SJCRH30 (cell line): ENCODE results near the gene LOXL3. TPM values are rescaled to one million over a fixed set of nuclear protein-coding genes. Genes with fewer than 3 reads are reported as not detected.
"Not testable (repeated sequence)": the region's sequence is repeated elsewhere in the genome, so short reads cannot be mapped to it uniquely, and the experiment has no call there.

Source experiments
- DNase-seq, 2 experiments: peaks; one replicate each; pipeline ENCODE4 v3.0.0-alpha.2; 2015 to 2020
- H3K27ac ChIP-seq: fragments of 250-450 bp; sonication (Bioruptor Pico); 2 replicates; pipeline ENCODE4 v1.5.1; 2020; ENCODE audit warnings: mild to moderate bottlenecking, moderate library complexity
- H3K27me3 ChIP-seq: fragments of 250-450 bp; sonication (Bioruptor Pico); 2 replicates; pipeline ENCODE4 v1.5.1; 2020; ENCODE audit warnings: mild to moderate bottlenecking, moderate library complexity
- H3K36me3 ChIP-seq: fragments of 250-450 bp; sonication (Bioruptor Pico); 2 replicates; pipeline ENCODE4 v1.5.1; 2020; ENCODE audit warnings: mild to moderate bottlenecking, moderate library complexity
- H3K4me1 ChIP-seq: fragments of 250-450 bp; sonication (Bioruptor Pico); 2 replicates; pipeline ENCODE4 v1.5.1; 2020; ENCODE audit warnings: mild to moderate bottlenecking, moderate library complexity
- H3K4me3 ChIP-seq: fragments of 250-450 bp; sonication (Bioruptor Pico); 2 replicates; pipeline ENCODE4 v1.5.1; 2020; ENCODE audit warnings: mild to moderate bottlenecking, moderate library complexity
- H3K9me3 ChIP-seq: fragments of 250-450 bp; sonication (Bioruptor Pico); replicated peaks from 2 replicates; pipeline ENCODE4 v1.5.1; 2020; ENCODE audit warnings: mild to moderate bottlenecking, moderate library complexity
- total RNA-seq: library from RNA; depleted of rRNA; stranded (reverse); fragments of >200 nt; shearing (Covaris generic); gene quantifications from 2 replicates; pipeline ENCODE4 v1.2.3, GENCODE V29; 2014

LOXL3 gene
- total RNA-seq, 1 experiment from 2014 or later, result 19.0 TPM

DNA sequence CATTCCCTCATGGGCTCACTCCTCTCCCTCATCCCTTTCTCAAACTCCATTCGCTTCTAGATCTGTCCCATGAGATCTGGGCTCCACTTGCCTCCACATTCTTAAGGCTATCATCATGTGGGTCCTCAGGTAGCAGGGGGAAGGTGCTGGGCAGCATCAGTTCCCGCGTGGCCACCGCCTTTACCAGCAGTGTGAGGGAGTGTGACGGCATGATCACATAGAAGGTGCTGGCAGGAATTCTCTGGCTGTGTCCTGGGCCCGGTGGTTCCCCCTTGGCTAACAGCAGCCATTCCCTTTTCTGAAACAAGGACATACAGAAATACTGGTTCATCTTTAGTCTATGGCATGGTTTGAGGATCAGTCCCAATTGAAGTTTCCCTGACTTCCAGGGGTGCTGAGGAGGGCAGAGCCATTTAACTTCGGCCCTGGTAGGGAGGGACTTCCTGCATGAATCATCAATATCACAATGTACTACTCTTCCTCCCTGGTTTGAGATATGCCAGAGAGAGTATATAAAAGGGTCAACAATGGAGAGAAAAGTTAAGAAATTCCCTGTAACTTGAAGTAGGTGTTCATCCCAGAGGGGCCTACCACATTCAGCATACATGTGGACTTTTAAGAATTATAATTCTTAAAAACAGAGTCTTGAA lies 8.5 kb upstream of the LOXL3 start:
- Histone ChIP-seq H3K4me1 (no peaks in the 10 kb centered on the region), H3K36me3 (no peaks in the 10 kb centered on the region), H3K27ac (no peak overlapping the region), H3K4me3 (no peak overlapping the region), H3K9me3 (no peaks in the 10 kb centered on the region), H3K27me3 (peaks cover 43% of the 10 kb centered on the region)
- no peak for DNase-seq

DNA sequence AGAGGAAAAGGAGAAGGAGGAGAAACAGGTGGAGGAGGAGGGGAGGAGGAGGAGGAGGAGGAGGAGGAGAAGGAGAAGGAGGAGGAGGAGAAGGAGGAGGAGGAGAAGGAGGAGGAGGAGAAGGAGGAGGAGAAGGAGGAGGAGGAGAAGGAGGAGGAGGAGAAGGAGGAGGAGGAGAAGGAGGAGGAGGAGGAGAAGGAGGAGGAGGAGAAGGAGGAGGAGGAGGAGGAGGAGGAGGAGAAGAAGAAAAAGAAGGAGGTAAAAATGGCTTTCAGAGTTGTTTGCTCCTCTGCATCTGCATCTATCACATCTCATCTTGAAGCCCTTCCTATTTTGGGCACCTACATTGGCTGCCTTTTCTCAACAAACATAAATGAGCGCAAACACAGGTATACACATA lies 7.3 kb upstream of the LOXL3 start:
- DNase-seq, result not testable (repeated sequence)

GRCh38 chr2:74560591-74560990 lies 6.8 kb upstream of the LOXL3 start:
- no peak overlapping the region for H3K4me3 ChIP-seq
- H3K9me3 ChIP-seq, result no peaks in the 10 kb centered on the region
- DNase-seq, result no peak
- no peaks in the 10 kb centered on the region for H3K36me3 ChIP-seq
- H3K27ac ChIP-seq, result no peak overlapping the region
- H3K27me3 ChIP-seq, result peaks cover 36% of the 10 kb centered on the region
- no peaks in the 10 kb centered on the region for H3K4me1 ChIP-seq

More for the DNA sequence above, 7.3 kb upstream of the LOXL3 start:
- H3K4me3 ChIP-seq, H3K36me3 ChIP-seq, H3K9me3 ChIP-seq, H3K4me1 ChIP-seq, H3K27ac ChIP-seq: not testable (repeated sequence)
- peaks cover 38% of the 10 kb centered on the region for H3K27me3 ChIP-seq

DNA sequence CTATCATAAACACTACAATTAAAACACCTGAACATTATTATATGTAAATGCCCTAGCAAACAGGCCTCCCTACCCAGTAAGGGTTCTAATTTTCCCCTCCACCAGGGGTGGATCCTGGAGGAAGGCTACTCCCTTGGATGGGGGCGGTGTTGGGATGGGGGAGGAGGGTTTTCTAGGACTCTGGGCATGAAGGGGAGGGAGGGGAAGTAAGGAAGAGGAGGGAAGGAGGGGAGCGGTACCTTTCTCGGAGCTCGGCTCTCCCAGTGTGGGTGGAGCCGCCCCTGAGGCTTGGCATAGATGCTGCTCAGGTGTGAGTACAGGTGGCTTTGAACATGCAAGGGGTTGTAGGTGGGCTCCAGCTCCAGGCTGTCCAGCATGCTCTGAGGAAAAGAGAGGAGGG lies 6.2 kb upstream of the LOXL3 start:
- Histone ChIP-seq H3K4me3 (no peak overlapping the region), H3K27me3 (peaks cover 31% of the 10 kb centered on the region), H3K4me1 (no peaks in the 10 kb centered on the region), H3K36me3 (no peaks in the 10 kb centered on the region), H3K9me3 (no peaks in the 10 kb centered on the region), H3K27ac (no peak overlapping the region)
- no peak for DNase-seq

- Histone ChIP-seq H3K36me3 (no peaks in the 10 kb centered on the region), H3K27me3 (peaks cover 31% of the 10 kb centered on the region), H3K9me3 (no peaks in the 10 kb centered on the region), H3K4me1 (no peaks in the 10 kb centered on the region), H3K4me3 (no peak overlapping the region), H3K27ac (no peak overlapping the region)
- no peak for DNase-seq
These were observed 4.8 kb upstream of the LOXL3 start for GRCh38 chr2:74558284-74559230.

GRCh38 chr2:74556831-74557370 lies 3.2 kb upstream of the LOXL3 start:
- no peak for DNase-seq
- H3K4me3 ChIP-seq, result no peak overlapping the region
- H3K27ac ChIP-seq, result no peak overlapping the region
- peaks cover 20% of the 10 kb centered on the region for H3K27me3 ChIP-seq
- peaks cover 2% of the 10 kb centered on the region for H3K4me1 ChIP-seq
- no peaks in the 10 kb centered on the region for H3K9me3 ChIP-seq
- no peaks in the 10 kb centered on the region for H3K36me3 ChIP-seq

DNA sequence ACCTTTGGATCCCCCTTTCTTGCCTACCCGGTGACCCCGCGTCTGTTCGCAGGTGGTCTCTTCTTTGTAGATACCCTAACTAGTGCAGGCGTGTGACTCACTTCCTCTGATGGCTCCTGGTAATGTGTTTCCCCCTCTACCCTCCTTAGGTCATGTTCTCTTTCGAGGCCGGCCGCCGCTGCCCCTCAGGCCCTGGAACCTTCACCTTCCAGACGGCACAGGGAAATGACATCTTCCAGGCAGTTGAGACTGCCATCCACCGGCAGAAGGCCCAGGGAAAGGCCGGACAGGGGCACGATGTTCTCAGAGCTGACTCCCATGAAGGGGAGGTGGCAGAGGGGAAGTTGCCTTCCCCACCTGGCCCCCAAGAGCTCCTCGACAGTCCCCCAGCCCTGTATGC lies 2.4 kb upstream of the LOXL3 start:
- Histone ChIP-seq H3K27ac (no peak overlapping the region), H3K36me3 (no peaks in the 10 kb centered on the region), H3K27me3 (peaks cover 14% of the 10 kb centered on the region), H3K4me1 (peaks cover 9% of the 10 kb centered on the region), H3K9me3 (no peaks in the 10 kb centered on the region), H3K4me3 (no peak overlapping the region)
- no peak for DNase-seq

DNA sequence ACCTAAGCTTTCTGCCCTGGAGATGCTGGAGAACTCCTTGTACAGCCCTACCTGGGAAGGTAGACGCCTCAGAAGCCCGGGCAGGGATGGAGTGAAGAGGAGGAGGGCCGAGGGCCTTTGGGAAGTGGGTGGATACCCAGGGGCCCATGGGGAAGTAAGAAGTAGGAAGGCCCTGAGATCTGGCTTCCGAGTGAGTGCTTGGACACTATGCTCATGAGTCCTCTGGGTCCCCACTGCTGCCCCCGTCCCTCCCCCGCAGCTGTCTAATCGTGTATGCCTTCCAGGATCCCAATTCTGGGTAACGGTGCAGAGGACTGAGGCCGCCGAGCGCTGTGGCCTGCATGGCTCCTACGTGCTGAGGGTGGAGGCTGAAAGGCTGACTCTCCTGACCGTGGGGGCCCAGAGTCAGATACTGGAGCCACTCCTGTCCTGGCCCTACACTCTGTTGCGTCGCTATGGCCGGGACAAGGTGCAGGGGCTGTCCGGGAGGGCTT lies 1.9 kb upstream of the LOXL3 start:
- Histone ChIP-seq H3K36me3 (no peaks in the 10 kb centered on the region), H3K9me3 (no peaks in the 10 kb centered on the region), H3K4me1 (peaks cover 10% of the 10 kb centered on the region), H3K4me3 (no peak overlapping the region), H3K27ac (no peak overlapping the region), H3K27me3 (peaks cover 14% of the 10 kb centered on the region)
- no peak for DNase-seq

GRCh38 chr2:74554820-74555531 lies 1.2 kb upstream of the LOXL3 start:
- H3K4me1 ChIP-seq, result peaks cover 10% of the 10 kb centered on the region
- no peak for DNase-seq
- H3K36me3 ChIP-seq, result no peaks in the 10 kb centered on the region
- peaks cover 7% of the 10 kb centered on the region for H3K27me3 ChIP-seq
- peak overlapping the region; percentile 61 for H3K4me3 ChIP-seq
- H3K9me3 ChIP-seq, result no peaks in the 10 kb centered on the region
- no peak overlapping the region; the same call in 1 of the 2 replicates for H3K27ac ChIP-seq

- Histone ChIP-seq H3K4me3 (peak overlapping the region; percentile 61), H3K27ac (peak overlapping the region; percentile 47; the same call in 1 of the 2 replicates), H3K4me1 (peaks cover 14% of the 10 kb centered on the region), H3K27me3 (no peaks in the 10 kb centered on the region), H3K9me3 (no peaks in the 10 kb centered on the region), H3K36me3 (no peaks in the 10 kb centered on the region)
- peak; percentile 47 to 62 for DNase-seq
These were observed 579 bp downstream of the LOXL3 start for GRCh38 chr2:74552914-74553811.

- Histone ChIP-seq H3K9me3 (no peaks in the 10 kb centered on the region), H3K27ac (peak overlapping the region; percentile 47; the same call in 1 of the 2 replicates), H3K4me3 (peak overlapping the region; percentile 61), H3K4me1 (peaks cover 18% of the 10 kb centered on the region), H3K36me3 (no peaks in the 10 kb centered on the region), H3K27me3 (no peaks in the 10 kb centered on the region)
- DNase-seq, result no peak
These were observed 1.5 kb downstream of the LOXL3 start for GRCh38 chr2:74551942-74552913.

DNA sequence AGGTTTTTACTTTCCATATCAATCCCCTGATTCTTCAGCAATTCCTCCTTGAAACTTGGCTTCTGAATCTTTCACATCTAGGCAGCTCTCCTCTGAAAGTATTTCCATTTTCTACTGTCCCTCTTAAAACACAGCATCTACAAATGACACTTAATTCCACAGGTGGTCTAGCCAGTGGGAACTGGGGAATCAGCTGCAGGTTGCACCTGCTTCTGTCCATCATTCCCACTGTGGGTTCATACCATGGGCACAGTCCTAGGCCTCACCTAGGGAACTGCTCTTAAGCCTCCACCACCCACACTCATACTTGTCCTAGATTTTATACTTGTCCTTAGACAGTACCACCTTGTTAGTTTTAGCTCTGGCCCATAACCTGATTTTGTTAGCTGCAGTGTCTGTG lies 2.2 kb downstream of the LOXL3 start:
- Histone ChIP-seq H3K27ac (no peak overlapping the region), H3K9me3 (no peaks in the 10 kb centered on the region), H3K36me3 (no peaks in the 10 kb centered on the region), H3K4me1 (peaks cover 18% of the 10 kb centered on the region), H3K4me3 (no peak overlapping the region), H3K27me3 (no peaks in the 10 kb centered on the region)
- DNase-seq, result peak; percentile 59 to 80

GRCh38 chr2:74550231-74550630 lies 3.5 kb downstream of the LOXL3 start:
- Histone ChIP-seq H3K36me3 (no peaks in the 10 kb centered on the region), H3K27ac (no peak overlapping the region), H3K9me3 (no peaks in the 10 kb centered on the region), H3K4me3 (no peak overlapping the region), H3K4me1 (peaks cover 18% of the 10 kb centered on the region), H3K27me3 (no peaks in the 10 kb centered on the region)
- no peak for DNase-seq
